Body of pancreas (tissue), 4 donors: ENCODE measurements around the gene SUDS3. TPM values are rescaled to one million over a fixed set of nuclear protein-coding genes. Genes with fewer than 3 reads are reported as not detected.
A peak's percentile ranks its signal among the peaks of the same experiment; 100 is the strongest.

ENCODE experiments used
- ATAC-seq: fragments of 150-250 bp; one replicate; pipeline ENCODE4 v1.9.1; 2016
- DNase-seq, 4 donors: peaks; one replicate each; pipeline ENCODE4 v3.0.0-alpha.2; 2019
- H3K27ac ChIP-seq, 4 donors: fragments of 200-600 bp; sonication (generic); 1 replicate in 3 of 4; 2 replicates in 1 of 4; pipeline versions ENCODE4 v1.5.1 to v1.6.1; 2016 to 2019; ENCODE audit warnings: mild to moderate bottlenecking in 1 of 4, mixed read lengths in 1 of 4, moderate library complexity in 1 of 4
- H3K27me3 ChIP-seq, 2 donors: fragments of 200-600 bp; sonication (generic); one replicate each; pipeline ENCODE4 v1.6.0; 2016; ENCODE audit warnings: mild to moderate bottlenecking in 1 of 2
- H3K36me3 ChIP-seq, 2 donors: fragments of 200-600 bp; sonication (generic); replicated peaks in 1 of 2; 2 replicates each; pipeline ENCODE4 v1.5.1; 2016; ENCODE audit warnings: low read depth in 2 of 2; ENCODE audit not compliant: insufficient read depth in 1 of 2
- H3K4me1 ChIP-seq: fragments of 200-600 bp; sonication (generic); one replicate; pipeline ENCODE4 v1.6.0; 2016
- H3K4me3 ChIP-seq, 2 donors: fragments of 200-600 bp; sonication (generic); 1 replicate in 1 of 2; 2 replicates in 1 of 2; pipeline ENCODE4 v1.5.1; 2016 to 2019
- H3K9me3 ChIP-seq, 3 donors: fragments of 200-600 bp; sonication (generic); 1 replicate in 2 of 3; 2 replicates in 1 of 3; pipeline ENCODE4 v1.5.1; 2016
- POLR2A ChIP-seq, 3 donors: fragments of 450-650 bp; IDR thresholded peaks; one replicate each; pipeline ENCODE4 v1.6.1; 2016; ENCODE audit warnings: antibody characterized with exemption in 3 of 3, mild to moderate bottlenecking in 2 of 3
- WGBS, 2 donors: methylation state at CpG; one replicate each; pipeline ENCODE4 v1.1.5; 2017; 5-methylcytosine and 5-hydroxymethylcytosine counted together
- intact Hi-C: fragments of 100-400 bp; cut with DNase I; formaldehyde crosslinking; loops from one replicate; pipeline ENCODE4 v1.15.1; 2023
- total RNA-seq, 2 donors: library from RNA; depleted of rRNA; stranded (reverse); fragments of >200 nt; gene quantifications; one replicate each; pipeline ENCODE4 v1.1.0, GENCODE V29; 2016
- TF ChIP-seq, protein P1 (sequence below), 7 experiments: fragments of 450-650 bp in 4 of 7; fragments of 200-600 bp in 3 of 7; sonication (generic) in 3 of 7; IDR thresholded peaks; one replicate each; pipeline ENCODE4 v1.5.1; 2016 to 2019; ENCODE audit warnings: antibody characterized with exemption in 7 of 7

SUDS3 gene
- total RNA-seq, 2 donors from 2014 or later: 30.3 to 35.5 TPM

DNA sequence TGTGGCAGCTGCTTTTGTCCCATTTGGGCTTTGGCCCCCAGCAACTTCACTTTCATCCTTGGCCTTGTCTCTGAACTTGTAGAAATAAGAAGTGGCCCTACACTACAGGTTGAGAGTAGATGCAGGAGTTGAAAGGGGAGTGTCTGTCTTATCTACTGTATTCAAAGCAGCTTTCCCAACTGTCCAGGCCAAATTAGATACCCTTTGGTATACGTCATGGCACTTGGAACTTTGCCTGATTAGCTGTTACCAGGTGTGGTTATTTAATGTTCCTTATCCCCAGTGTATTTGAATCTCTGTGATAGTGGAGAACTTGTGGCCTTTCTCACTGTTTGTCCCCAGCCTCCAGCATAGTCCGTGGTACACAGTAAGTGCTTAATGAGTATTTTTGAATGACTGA lies 33.5 kb downstream of the SUDS3 start:
- Histone ChIP-seq H3K27me3 (no peaks in the 10 kb centered on the region), H3K9me3 (no peaks in the 10 kb centered on the region), H3K27ac (no peak overlapping the region), H3K4me3 (no peak overlapping the region), H3K36me3 (peaks cover 2 to 24% of the 10 kb centered on the region in 2 donors), H3K4me1 (peaks cover 5% of the 10 kb centered on the region)
- TF ChIP-seq POLR2A (IDR thresholded peaks at IDR 0.05): no peak
- TF ChIP-seq, protein P1, sequence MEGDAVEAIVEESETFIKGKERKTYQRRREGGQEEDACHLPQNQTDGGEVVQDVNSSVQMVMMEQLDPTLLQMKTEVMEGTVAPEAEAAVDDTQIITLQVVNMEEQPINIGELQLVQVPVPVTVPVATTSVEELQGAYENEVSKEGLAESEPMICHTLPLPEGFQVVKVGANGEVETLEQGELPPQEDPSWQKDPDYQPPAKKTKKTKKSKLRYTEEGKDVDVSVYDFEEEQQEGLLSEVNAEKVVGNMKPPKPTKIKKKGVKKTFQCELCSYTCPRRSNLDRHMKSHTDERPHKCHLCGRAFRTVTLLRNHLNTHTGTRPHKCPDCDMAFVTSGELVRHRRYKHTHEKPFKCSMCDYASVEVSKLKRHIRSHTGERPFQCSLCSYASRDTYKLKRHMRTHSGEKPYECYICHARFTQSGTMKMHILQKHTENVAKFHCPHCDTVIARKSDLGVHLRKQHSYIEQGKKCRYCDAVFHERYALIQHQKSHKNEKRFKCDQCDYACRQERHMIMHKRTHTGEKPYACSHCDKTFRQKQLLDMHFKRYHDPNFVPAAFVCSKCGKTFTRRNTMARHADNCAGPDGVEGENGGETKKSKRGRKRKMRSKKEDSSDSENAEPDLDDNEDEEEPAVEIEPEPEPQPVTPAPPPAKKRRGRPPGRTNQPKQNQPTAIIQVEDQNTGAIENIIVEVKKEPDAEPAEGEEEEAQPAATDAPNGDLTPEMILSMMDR (IDR thresholded peaks at IDR 0.05): no peak
- WGBS, 2 donors: 27 to 42% methylated on average over 2 of the region's 2 CpGs
- intact Hi-C loops: loop anchor here (10.0 kb wide), 1 partner anchor 625 kb away; no protein-coding TSS in a partner anchor
- DNase-seq: peak; percentile 17 to 61 (median 30)
- no peak for ATAC-seq

DNA sequence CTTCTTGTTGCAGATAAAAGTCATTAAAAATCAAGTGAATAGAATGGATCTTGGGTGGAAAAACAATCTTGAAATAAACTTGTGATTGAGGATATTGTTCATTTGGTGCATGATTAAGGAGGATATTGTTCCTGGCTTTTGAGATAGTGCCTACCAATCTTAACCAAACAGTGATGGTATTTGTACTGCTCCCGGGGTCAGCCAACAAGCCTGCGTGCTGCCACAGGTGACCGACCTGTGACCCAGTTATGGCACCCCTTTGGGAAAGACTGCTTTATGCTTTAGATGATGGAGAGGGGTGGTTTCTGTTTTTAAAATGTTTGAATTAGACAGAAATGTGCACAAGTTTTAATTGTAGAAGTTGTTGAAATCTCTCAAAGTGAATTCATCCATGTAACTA lies 41.6 kb downstream of the SUDS3 start:
- WGBS, 2 donors: 46 to 56% methylated on average over 3 of the region's 3 CpGs
- H3K36me3 ChIP-seq: peaks cover 9 to 15% of the 10 kb centered on the region in 2 donors

DNA sequence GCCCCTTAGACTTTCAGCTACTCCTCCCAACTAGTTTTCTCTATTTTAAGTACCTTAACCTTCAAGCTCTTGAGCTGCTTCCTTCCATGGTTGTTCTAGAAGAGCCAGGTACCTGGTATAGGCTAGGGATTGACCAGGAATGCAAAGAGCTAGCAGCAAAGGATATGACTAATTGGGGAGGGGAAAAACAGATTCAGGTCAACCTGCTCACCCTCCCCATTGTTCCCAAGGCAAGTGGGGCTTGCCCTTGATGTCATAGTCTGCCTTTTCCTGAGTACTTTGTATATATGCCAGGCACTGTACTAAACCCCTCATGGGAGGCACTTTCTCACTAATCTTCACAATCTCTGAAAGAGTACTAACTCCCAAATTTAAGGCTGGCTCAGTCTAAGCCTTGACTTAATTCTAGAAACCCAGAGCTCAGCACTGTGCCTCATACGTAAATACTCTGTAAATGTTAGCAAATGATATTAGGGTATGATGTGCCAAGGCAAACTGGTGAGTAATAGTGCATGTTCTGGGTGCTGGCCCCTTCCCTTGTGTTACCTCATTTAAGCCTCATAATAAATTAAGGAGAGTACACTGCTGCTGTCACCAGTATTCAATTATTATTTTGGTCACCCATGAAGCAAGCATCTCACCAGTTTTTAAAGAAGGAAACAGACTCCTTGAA lies 42.2 kb downstream of the SUDS3 start:
- intact Hi-C loops: no loop called here

More for the DNA sequence above, 41.6 kb downstream of the SUDS3 start:
- ATAC-seq (no peak), DNase-seq (no peak)
- Histone ChIP-seq H3K4me1 (no peaks in the 10 kb centered on the region), H3K27me3 (no peaks in the 10 kb centered on the region), H3K4me3 (no peak overlapping the region), H3K27ac (no peak overlapping the region), H3K9me3 (no peaks in the 10 kb centered on the region)
- intact Hi-C loops: no loop called here
- TF ChIP-seq, protein P1 (IDR thresholded peaks at IDR 0.05): no peak
- TF ChIP-seq POLR2A (IDR thresholded peaks at IDR 0.05): no peak

DNA sequence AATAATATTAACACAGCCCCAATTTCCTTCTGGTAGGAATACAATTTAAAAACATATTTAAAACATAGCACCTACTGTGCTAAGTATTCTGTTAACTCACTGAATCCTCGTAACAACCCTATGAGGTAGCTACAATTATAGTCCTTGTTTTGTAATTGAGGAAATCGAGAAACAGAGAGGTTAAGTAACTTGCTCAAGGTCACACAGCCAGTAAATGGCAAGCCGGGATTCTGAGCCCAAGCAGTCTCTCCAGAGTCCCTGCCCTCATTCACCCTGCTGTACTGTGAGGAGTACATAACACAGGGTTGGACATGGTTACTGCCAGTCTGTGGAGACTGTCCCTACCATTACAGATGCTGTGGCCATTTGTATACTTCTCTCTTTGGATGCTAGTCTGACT lies 44.3 kb downstream of the SUDS3 start:
- WGBS, 2 donors: 79 to 81% methylated on average over 3 of the region's 3 CpGs
- Histone ChIP-seq H3K4me3 (no peak overlapping the region), H3K27me3 (no peaks in the 10 kb centered on the region), H3K9me3 (no peaks in the 10 kb centered on the region), H3K4me1 (no peaks in the 10 kb centered on the region), H3K36me3 (no peaks in the 10 kb centered on the region), H3K27ac (no peak overlapping the region)
- intact Hi-C loops: no loop called here
- TF ChIP-seq POLR2A (IDR thresholded peaks at IDR 0.05): no peak
- TF ChIP-seq, protein P1 (IDR thresholded peaks at IDR 0.05): no peak
- no peak for DNase-seq
- no peak for ATAC-seq

More for the DNA sequence above, 42.2 kb downstream of the SUDS3 start:
- peaks cover 9 to 12% of the 10 kb centered on the region in 2 donors for H3K36me3 ChIP-seq
- H3K4me1 ChIP-seq: no peaks in the 10 kb centered on the region
- H3K9me3 ChIP-seq: no peaks in the 10 kb centered on the region
- no peak overlapping the region for H3K4me3 ChIP-seq
- TF ChIP-seq POLR2A (IDR thresholded peaks at IDR 0.05): no peak
- DNase-seq (peak in 1 of 4 donors; percentile 33), ATAC-seq (no peak)
- H3K27me3 ChIP-seq: no peaks in the 10 kb centered on the region
- H3K27ac ChIP-seq: no peak overlapping the region
- WGBS, 2 donors: 57 to 71% methylated on average over 1 of the region's 1 CpG

DNA sequence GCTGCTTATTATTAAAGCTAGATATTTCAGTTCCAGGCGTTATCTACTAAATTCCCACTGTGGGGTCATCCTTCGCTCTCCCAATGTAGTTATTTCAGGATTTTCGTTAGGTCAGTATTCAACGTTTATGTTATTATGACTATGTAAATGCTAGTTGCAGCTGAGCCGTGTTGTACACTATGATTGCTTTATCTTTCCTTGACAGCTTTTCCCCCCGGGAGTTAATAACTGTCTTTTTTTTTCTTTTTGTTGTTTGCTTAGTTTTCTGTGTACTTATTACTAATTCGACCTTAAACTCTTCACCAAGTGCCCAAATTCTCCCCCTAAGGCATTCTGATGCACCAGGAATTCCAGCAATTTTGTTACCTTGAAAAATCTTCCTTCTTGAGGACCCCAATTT lies 48.5 kb downstream of the SUDS3 start:
- DNase-seq: no peak
- Histone ChIP-seq H3K27me3 (no peaks in the 10 kb centered on the region), H3K4me3 (no peak overlapping the region), H3K9me3 (no peaks in the 10 kb centered on the region), H3K27ac (no peak overlapping the region), H3K36me3 (no peaks in the 10 kb centered on the region), H3K4me1 (no peaks in the 10 kb centered on the region)
- 53 to 65% methylated on average over 7 of the region's 7 CpGs for WGBS, 2 donors
- TF ChIP-seq POLR2A (IDR thresholded peaks at IDR 0.05): no peak
- TF ChIP-seq, protein P1 (IDR thresholded peaks at IDR 0.05): no peak
- intact Hi-C loops: no loop called here
- ATAC-seq: no peak
